Central memory CD8-positive, alpha-beta T cell (primary cell): ENCODE results near the gene CD109.
"Not testable (repeated sequence)": the region's sequence is repeated elsewhere in the genome, so short reads cannot be mapped to it uniquely, and the experiment has no call there.

Experiments used
- ATAC-seq: fragments of 150-1000 bp; cut with Tn5 transposase; replicated peaks from 2 replicates; pipeline ENCODE4 v1.10.0; 2022; ENCODE audit warnings: mild to moderate bottlenecking, moderate FRiP score, moderate number of reproducible peaks; ENCODE audit not compliant: poor library complexity, severe bottlenecking; ENCODE audit errors: extremely low read depth
- DNase-seq, 2 donors: peaks; one replicate each; pipeline ENCODE4 v3.0.0; 2021; ENCODE audit warnings: low spot score in 2 of 2
- H3K27ac Mint-ChIP-seq: one replicate; pipeline ENCODE4 v1.8.0; 2022; ENCODE audit warnings: low read depth, mild to moderate bottlenecking, moderate library complexity, mixed read lengths
- H3K27me3 Mint-ChIP-seq: one replicate; pipeline ENCODE4 v1.8.0; 2022; ENCODE audit warnings: mixed read lengths
- H3K36me3 Mint-ChIP-seq: one replicate; pipeline ENCODE4 v1.8.0; 2022; ENCODE audit warnings: mild to moderate bottlenecking, moderate library complexity, mixed read lengths; ENCODE audit not compliant: insufficient read depth
- H3K4me1 Mint-ChIP-seq: one replicate; pipeline ENCODE4 v1.8.0; 2022; ENCODE audit warnings: mixed read lengths
- H3K4me3 Mint-ChIP-seq: one replicate; pipeline ENCODE4 v1.8.0; 2022; ENCODE audit warnings: mild to moderate bottlenecking, moderate library complexity, mixed read lengths
- H3K9me3 Mint-ChIP-seq: one replicate; pipeline ENCODE4 v1.8.0; 2022; ENCODE audit warnings: mixed read lengths

CD109 gene

DNA sequence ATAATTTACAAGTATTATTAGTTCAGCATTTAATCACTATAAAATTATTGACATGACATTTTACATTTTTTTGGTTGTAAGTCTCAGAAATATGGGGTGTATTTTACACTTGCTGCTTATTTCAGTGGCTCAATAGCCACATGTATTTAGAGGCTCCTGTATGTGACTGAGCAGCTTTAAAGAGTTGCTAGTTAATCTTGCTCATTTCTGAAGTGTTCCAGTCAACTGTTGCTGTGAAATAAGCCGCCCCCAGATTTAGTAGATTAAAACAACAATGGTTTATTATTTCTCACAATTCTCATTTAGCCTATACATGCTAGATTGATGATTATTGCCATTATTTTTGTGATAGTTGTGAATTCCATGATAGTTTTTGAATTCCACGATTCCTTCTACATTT lies 23.0 kb downstream of the CD109 start:
- Mint-ChIP-seq H3K27me3 (no peaks in the 10 kb centered on the region), H3K36me3 (no peaks in the 10 kb centered on the region), H3K4me1 (no peaks in the 10 kb centered on the region), H3K27ac (no peak overlapping the region), H3K4me3 (no peak overlapping the region), H3K9me3 (no peaks in the 10 kb centered on the region)
- no peak for DNase-seq
- ATAC-seq: no peak

- Mint-ChIP-seq H3K27ac (no peak overlapping the region), H3K9me3 (no peaks in the 10 kb centered on the region), H3K36me3 (no peaks in the 10 kb centered on the region), H3K27me3 (no peaks in the 10 kb centered on the region), H3K4me1 (no peaks in the 10 kb centered on the region), H3K4me3 (no peak overlapping the region)
- ATAC-seq (peak; percentile 14), DNase-seq (no peak)
These were observed 26.5 kb downstream of the CD109 start for GRCh38 chr6:73722318-73723060.

DNA sequence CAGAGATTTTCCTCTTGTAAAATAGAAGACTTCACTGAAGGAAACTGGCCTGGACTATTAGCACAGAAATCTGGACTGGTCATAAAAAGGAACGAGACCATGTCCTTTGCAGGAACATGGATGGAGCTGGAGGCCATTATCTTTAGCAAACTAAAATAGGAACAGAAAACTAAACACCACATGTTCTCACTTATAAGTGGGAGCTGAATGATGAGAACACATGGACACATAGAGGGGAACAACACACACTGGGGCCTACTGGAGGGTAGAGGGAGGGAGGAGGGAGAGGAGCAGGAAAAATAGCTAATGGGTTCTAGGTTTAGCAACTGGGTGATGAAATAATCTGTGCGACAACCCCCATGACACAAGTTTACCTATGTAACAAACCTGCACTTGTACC lies 27.5 kb downstream of the CD109 start:
- not testable (repeated sequence) for H3K4me1 Mint-ChIP-seq, DNase-seq, H3K36me3 Mint-ChIP-seq, ATAC-seq, H3K27me3 Mint-ChIP-seq, H3K9me3 Mint-ChIP-seq, H3K27ac Mint-ChIP-seq, H3K4me3 Mint-ChIP-seq

GRCh38 chr6:73724389-73724788 lies 28.4 kb downstream of the CD109 start:
- no peaks in the 10 kb centered on the region for H3K4me1 Mint-ChIP-seq
- DNase-seq: no peak
- no peaks in the 10 kb centered on the region for H3K9me3 Mint-ChIP-seq
- no peak overlapping the region for H3K27ac Mint-ChIP-seq
- no peak for ATAC-seq
- no peaks in the 10 kb centered on the region for H3K27me3 Mint-ChIP-seq
- H3K4me3 Mint-ChIP-seq: no peak overlapping the region
- H3K36me3 Mint-ChIP-seq: no peaks in the 10 kb centered on the region

DNA sequence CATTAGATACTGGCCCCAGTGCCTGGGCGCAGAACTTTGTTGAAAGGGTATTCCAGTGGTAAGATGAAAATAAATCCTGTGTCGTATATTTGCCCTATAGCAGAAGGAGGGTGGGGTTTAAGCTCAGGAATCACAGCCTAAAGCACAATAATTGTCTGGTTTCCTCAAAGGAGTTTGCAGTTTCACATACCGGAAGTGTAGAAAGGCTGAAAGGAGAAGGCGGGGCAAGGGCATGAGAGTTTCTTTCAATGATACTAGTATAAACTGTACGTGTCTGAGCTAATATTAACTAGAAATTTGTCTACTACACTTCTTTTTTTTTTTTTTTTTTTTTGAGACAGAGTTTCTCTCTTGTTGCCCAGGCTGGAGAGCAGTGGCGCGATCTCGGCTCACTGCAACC lies 29.2 kb downstream of the CD109 start:
- not testable (repeated sequence) for H3K36me3 Mint-ChIP-seq, DNase-seq, H3K4me3 Mint-ChIP-seq, H3K27me3 Mint-ChIP-seq, ATAC-seq, H3K27ac Mint-ChIP-seq, H3K4me1 Mint-ChIP-seq, H3K9me3 Mint-ChIP-seq

GRCh38 chr6:73727114-73727513 lies 31.1 kb downstream of the CD109 start:
- Mint-ChIP-seq H3K4me3 (no peak overlapping the region), H3K4me1 (no peaks in the 10 kb centered on the region), H3K36me3 (peaks cover 3% of the 10 kb centered on the region), H3K27me3 (no peaks in the 10 kb centered on the region), H3K27ac (no peak overlapping the region), H3K9me3 (no peaks in the 10 kb centered on the region)
- no peak for ATAC-seq
- no peak for DNase-seq

DNA sequence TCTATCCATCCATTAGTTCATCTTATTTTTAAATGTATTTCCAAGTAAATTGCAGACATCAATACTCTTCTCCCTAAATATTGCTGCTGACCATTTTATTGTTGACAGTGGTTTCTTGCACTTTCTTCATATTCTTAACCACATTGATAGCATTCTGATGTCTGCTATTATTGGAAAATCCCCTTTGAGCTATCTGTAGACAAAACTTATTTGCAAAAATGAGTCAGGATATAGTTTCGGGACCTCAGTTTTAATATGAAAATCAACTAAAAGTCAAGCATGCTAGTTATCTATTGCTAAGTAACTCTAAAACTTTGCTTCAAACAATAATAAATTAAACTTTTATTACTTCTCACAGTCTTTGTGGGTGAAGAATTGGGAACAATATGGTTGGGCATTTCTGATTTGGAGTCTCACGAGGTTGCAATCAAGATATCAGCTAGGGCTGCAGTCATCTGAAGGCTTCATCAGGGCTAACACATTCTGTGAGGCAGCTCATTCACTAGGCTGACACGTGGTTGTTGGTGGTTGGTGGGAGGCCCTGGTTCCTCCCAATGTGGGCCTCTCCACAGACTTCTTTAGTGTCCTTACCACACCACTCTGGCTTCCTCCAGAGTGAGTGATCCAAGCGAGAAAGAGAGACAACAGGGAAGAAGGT lies 32.7 kb downstream of the CD109 start:
- peaks cover 3% of the 10 kb centered on the region for H3K36me3 Mint-ChIP-seq
- no peak for ATAC-seq
- no peaks in the 10 kb centered on the region for H3K27me3 Mint-ChIP-seq
- no peak overlapping the region for H3K27ac Mint-ChIP-seq
- DNase-seq: no peak
- no peaks in the 10 kb centered on the region for H3K9me3 Mint-ChIP-seq
- H3K4me3 Mint-ChIP-seq: no peak overlapping the region
- H3K4me1 Mint-ChIP-seq: no peaks in the 10 kb centered on the region

DNA sequence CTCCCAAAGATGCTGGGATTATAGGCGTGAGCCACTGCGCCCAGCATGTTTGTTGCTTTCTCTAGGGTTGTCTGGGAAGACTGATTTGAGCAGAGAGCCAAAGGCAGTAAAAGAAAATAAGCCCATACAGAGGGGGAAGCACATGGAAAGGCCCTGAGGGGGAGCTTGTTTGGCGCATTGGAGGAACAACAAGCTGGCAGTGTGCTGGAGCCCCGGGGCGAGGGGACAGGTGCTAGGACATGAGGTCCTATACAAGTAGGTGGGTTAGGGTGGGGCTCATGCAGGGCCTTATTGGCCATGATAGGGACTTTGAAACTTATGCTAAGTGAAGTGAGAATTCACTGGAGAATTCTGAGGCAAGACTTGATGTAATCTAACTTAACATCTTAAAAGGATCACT lies 35.3 kb downstream of the CD109 start:
- Mint-ChIP-seq H3K9me3 (no peaks in the 10 kb centered on the region), H3K36me3 (peaks cover 3% of the 10 kb centered on the region), H3K4me1 (no peaks in the 10 kb centered on the region), H3K27me3 (no peaks in the 10 kb centered on the region), H3K27ac (no peak overlapping the region), H3K4me3 (no peak overlapping the region)
- DNase-seq (no peak), ATAC-seq (no peak)

GRCh38 chr6:73732845-73733675 lies 37.1 kb downstream of the CD109 start:
- Mint-ChIP-seq H3K27me3 (no peaks in the 10 kb centered on the region), H3K27ac (no peak overlapping the region), H3K4me3 (no peak overlapping the region), H3K4me1 (no peaks in the 10 kb centered on the region), H3K36me3 (peaks cover 3% of the 10 kb centered on the region), H3K9me3 (no peaks in the 10 kb centered on the region)
- DNase-seq: peak; percentile 51 to 52
- peak; percentile 80 for ATAC-seq

- H3K4me1 Mint-ChIP-seq: no peaks in the 10 kb centered on the region
- no peak overlapping the region for H3K27ac Mint-ChIP-seq
- ATAC-seq (no peak), DNase-seq (no peak)
- no peak overlapping the region for H3K4me3 Mint-ChIP-seq
- H3K36me3 Mint-ChIP-seq: peaks cover 3% of the 10 kb centered on the region
- no peaks in the 10 kb centered on the region for H3K27me3 Mint-ChIP-seq
- H3K9me3 Mint-ChIP-seq: no peaks in the 10 kb centered on the region
These were observed 37.8 kb downstream of the CD109 start for GRCh38 chr6:73733791-73734190.

DNA sequence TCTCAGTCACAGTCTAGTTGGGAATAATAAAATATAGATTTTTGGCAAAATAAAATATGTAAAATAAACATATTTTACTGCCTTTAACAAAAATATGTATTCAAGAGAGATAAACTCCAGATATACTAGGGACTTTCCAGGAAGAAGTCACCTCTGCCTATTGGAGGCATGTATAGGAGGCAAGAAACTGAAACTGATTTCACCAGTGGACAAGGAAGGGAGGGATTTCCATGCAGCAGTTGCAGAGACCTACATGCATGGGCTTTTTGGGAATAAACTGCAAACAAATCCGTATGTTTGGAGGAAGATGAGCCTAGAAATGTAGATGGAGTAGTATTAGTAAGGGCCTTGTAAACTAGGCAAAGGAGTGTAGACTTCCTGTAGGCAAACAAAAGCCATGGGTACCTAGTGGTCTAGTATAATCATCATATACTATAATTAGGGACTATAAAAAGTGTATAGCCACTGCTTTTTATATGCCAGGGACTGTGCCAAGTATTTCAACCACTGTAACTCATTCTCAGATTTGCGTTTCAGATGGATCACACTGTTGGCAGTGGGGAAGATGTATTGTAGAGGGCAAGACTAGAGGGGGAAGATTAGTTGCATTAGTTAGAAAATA lies 38.9 kb downstream of the CD109 start:
- DNase-seq (no peak), ATAC-seq (no peak)
- Mint-ChIP-seq H3K9me3 (no peaks in the 10 kb centered on the region), H3K36me3 (peaks cover under 1% of the 10 kb centered on the region), H3K4me1 (no peaks in the 10 kb centered on the region), H3K27ac (no peak overlapping the region), H3K27me3 (no peaks in the 10 kb centered on the region), H3K4me3 (no peak overlapping the region)

GRCh38 chr6:73738367-73739028 lies 42.5 kb downstream of the CD109 start:
- ATAC-seq (no peak), DNase-seq (no peak)
- H3K4me1 Mint-ChIP-seq: no peaks in the 10 kb centered on the region
- no peaks in the 10 kb centered on the region for H3K27me3 Mint-ChIP-seq
- no peaks in the 10 kb centered on the region for H3K9me3 Mint-ChIP-seq
- no peaks in the 10 kb centered on the region for H3K36me3 Mint-ChIP-seq
- no peak overlapping the region for H3K4me3 Mint-ChIP-seq
- H3K27ac Mint-ChIP-seq: no peak overlapping the region
